Thoracic aorta (tissue), 2 donors: Measurements from ENCODE around the gene GDPD5. TPM values are rescaled to one million over a fixed set of nuclear protein-coding genes. Genes with fewer than 3 reads are reported as not detected.
A peak's percentile ranks its signal among the peaks of the same experiment; 100 is the strongest.

ENCODE experiments used
- ATAC-seq: fragments of 150-250 bp; one replicate; pipeline ENCODE4 v1.8.0; 2017; ENCODE audit warnings: low read depth; ENCODE audit not compliant: insufficient number of reproducible peaks, low FRiP score
- DNase-seq: peaks from one replicate; pipeline ENCODE4 v3.0.0-alpha.2; 2020; ENCODE audit warnings: low spot score
- H3K27ac ChIP-seq, 2 donors: fragments of 200-600 bp; sonication (generic); 1 replicate in 1 of 2; 2 replicates in 1 of 2; pipeline ENCODE4 v1.5.1; 2016; ENCODE audit warnings: mild to moderate bottlenecking in 2 of 2, moderate library complexity in 2 of 2
- H3K27me3 ChIP-seq: fragments of 200-600 bp; sonication (generic); replicated peaks from 2 replicates; pipeline ENCODE4 v1.6.0; 2016; ENCODE audit warnings: mild to moderate bottlenecking; ENCODE audit not compliant: insufficient read depth
- H3K36me3 ChIP-seq: fragments of 200-600 bp; sonication (generic); one replicate; pipeline ENCODE4 v1.5.1; 2016
- H3K4me1 ChIP-seq, 2 donors: fragments of 200-600 bp; sonication (generic); 1 replicate in 1 of 2; 2 replicates in 1 of 2; pipeline versions ENCODE4 v1.5.1 to v1.6.0; 2016; ENCODE audit warnings: low read depth in 2 of 2, mild to moderate bottlenecking in 1 of 2; ENCODE audit not compliant: control insufficient read depth in 1 of 2
- H3K4me3 ChIP-seq: fragments of 200-600 bp; sonication (generic); 2 replicates; pipeline ENCODE4 v1.5.1; 2016; ENCODE audit warnings: mild to moderate bottlenecking
- H3K9me3 ChIP-seq: fragments of 200-600 bp; sonication (generic); 2 replicates; pipeline ENCODE4 v1.5.1; 2016
- CTCF ChIP-seq: fragments of 200-600 bp; sonication (generic); IDR thresholded peaks from one replicate; pipeline ENCODE4 v1.5.1; 2019; ENCODE audit warnings: antibody characterized with exemption
- total RNA-seq, 2 donors: library from RNA; depleted of rRNA; stranded (reverse); fragments of >200 nt; gene quantifications; one replicate each; pipeline versions ENCODE4 v1.1.0 to v1.2.3, GENCODE V29; 2016

Gene GDPD5
- total RNA-seq, 2 donors from 2014 or later, result 30.8 to 34.9 TPM

- H3K27ac ChIP-seq, result no peak overlapping the region
- peaks cover 0 to 16% of the 10 kb centered on the region in 2 donors for H3K4me1 ChIP-seq
- no peak overlapping the region for H3K4me3 ChIP-seq
- TF ChIP-seq CTCF, result no peak
- no peaks in the 10 kb centered on the region for H3K9me3 ChIP-seq
- H3K27me3 ChIP-seq, result no peaks in the 10 kb centered on the region
- no peak for DNase-seq
- H3K36me3 ChIP-seq, result no peaks in the 10 kb centered on the region
- ATAC-seq, result no peak
Observed at GRCh38 chr11:75477614-75477935, 48.2 kb downstream of the GDPD5 start.

- ATAC-seq, result no peak
- Histone ChIP-seq H3K27me3 (no peaks in the 10 kb centered on the region), H3K4me3 (no peak overlapping the region), H3K4me1 (peaks cover 0 to 16% of the 10 kb centered on the region in 2 donors), H3K36me3 (no peaks in the 10 kb centered on the region), H3K9me3 (no peaks in the 10 kb centered on the region), H3K27ac (no peak overlapping the region)
- no peak for DNase-seq
- no peak for TF ChIP-seq CTCF
Observed at GRCh38 chr11:75476739-75477613, 48.8 kb downstream of the GDPD5 start.

GRCh38 chr11:75475767-75476650 is 49.7 kb downstream of the GDPD5 start:
- DNase-seq (no peak), ATAC-seq (no peak)
- Histone ChIP-seq H3K36me3 (no peaks in the 10 kb centered on the region), H3K9me3 (no peaks in the 10 kb centered on the region), H3K4me3 (no peak overlapping the region), H3K27ac (no peak overlapping the region), H3K27me3 (no peaks in the 10 kb centered on the region), H3K4me1 (peaks cover 0 to 15% of the 10 kb centered on the region in 2 donors)
- no peak for TF ChIP-seq CTCF

- no peak for TF ChIP-seq CTCF
- Histone ChIP-seq H3K36me3 (no peaks in the 10 kb centered on the region), H3K4me3 (peak overlapping the region; percentile 28), H3K9me3 (no peaks in the 10 kb centered on the region), H3K4me1 (peaks cover 0 to 8% of the 10 kb centered on the region in 2 donors), H3K27ac (no peak overlapping the region), H3K27me3 (no peaks in the 10 kb centered on the region)
- ATAC-seq, result no peak
- DNase-seq, result no peak
Observed at GRCh38 chr11:75474878-75475766, 50.6 kb downstream of the GDPD5 start.
